ENCODE measurements around the gene ETV3L.
"Not testable (repeated sequence)": the region's sequence is repeated elsewhere in the genome, so short reads cannot be mapped to it uniquely, and the experiment has no call there.

Gene ETV3L

GRCh38 chr1:157077394-157077793, 22.2 kb downstream of the ETV3L start:
- no peak for DNase-seq (ENCODE audit: low read depth in 2 of 2)

- DNase-seq (ENCODE audit: low read depth in 2 of 2): peak; percentile 13
These were observed 25.5 kb downstream of the ETV3L start for GRCh38 chr1:157073944-157074685.

GRCh38 chr1:157069601-157070000, 30.0 kb downstream of the ETV3L start:
- DNase-seq (ENCODE audit: low read depth in 2 of 2): no peak

- DNase-seq (ENCODE audit: low read depth in 2 of 2): not testable (repeated sequence)
These were observed 40.4 kb downstream of the ETV3L start for GRCh38 chr1:157059241-157059640.

GRCh38 chr1:157056269-157056668, 43.3 kb downstream of the ETV3L start:
- DNase-seq (ENCODE audit: low read depth in 2 of 2): no peak

GRCh38 chr1:157055729-157056128, 43.9 kb downstream of the ETV3L start:
- DNase-seq (ENCODE audit: low read depth in 2 of 2): not testable (repeated sequence)

- no peak for DNase-seq (ENCODE audit: low read depth in 2 of 2)
These were observed 48.8 kb downstream of the ETV3L start for GRCh38 chr1:157050836-157051235.

GRCh38 chr1:157047062-157047410, 52.6 kb downstream of the ETV3L start:
- DNase-seq (ENCODE audit: low read depth in 2 of 2): no peak

- peak; percentile 71 to 72 for DNase-seq (ENCODE audit: low read depth in 2 of 2)
These were observed 54.1 kb downstream of the ETV3L start, which contains the start of gene ARHGEF11 for GRCh38 chr1:157045250-157046218. TSS of gene ARHGEF11 (minus strand) at chr1:157045742. CDS start at chr1:157044330, 1,412 bp downstream.

GRCh38 chr1:157044326-157044725, 55.3 kb downstream of the ETV3L start:
- DNase-seq (ENCODE audit: low read depth in 2 of 2): no peak

GRCh38 chr1:157043685-157044084, 55.9 kb downstream of the ETV3L start:
- DNase-seq (ENCODE audit: low read depth in 2 of 2): no peak

GRCh38 chr1:157042846-157043245, 56.8 kb downstream of the ETV3L start:
- DNase-seq (ENCODE audit: low read depth in 2 of 2): no peak

Data from fibroblast of skin of left biceps (primary cell).